ENCODE results near the gene TMEM141.
"Not testable (repeated sequence)": the region's sequence is repeated elsewhere in the genome, so short reads cannot be mapped to it uniquely, and the experiment has no call there.

Gene TMEM141

GRCh38 chr9:136835932-136836904 lies 45.1 kb downstream of the TMEM141 start:
- peak; percentile 43 for DNase-seq

DNA sequence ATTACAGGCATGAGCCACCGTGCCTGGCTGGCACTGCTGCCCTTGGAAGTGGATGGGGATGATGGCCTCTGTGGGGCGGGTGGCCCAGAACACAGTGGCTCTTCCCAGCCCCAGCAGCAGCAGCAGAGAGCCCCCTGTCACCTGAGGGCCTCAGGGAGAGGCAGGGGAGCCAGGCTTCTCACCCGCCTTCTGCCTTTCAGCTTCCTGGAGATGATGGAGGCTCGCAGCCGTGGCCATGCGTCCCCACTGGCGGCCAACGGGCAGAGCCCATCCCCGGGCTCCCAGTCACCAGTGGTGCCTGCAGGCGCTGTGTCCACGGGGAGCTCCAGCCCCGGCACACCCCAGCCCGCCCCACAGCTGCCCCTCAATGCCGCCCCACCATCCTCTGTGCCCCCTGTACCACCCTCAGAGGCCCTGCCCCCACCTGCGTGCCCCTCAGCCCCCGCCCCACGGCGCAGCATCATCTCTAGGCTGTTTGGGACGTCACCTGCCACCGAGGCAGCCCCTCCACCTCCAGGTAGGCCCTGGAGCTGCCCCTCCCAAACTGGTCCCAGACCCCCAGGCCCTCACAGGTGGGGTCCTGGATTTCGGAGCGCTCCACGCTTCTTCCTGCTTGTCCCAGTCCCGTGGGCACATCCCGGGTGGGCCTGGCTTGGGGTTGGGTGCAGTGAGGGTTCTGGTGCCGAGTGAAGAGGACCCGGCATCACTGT lies 46.2 kb downstream of the TMEM141 start:
- no peak for DNase-seq

- DNase-seq, result peak; percentile 15
Observed at GRCh38 chr9:136837856-136838277, 46.7 kb downstream of the TMEM141 start.

DNA sequence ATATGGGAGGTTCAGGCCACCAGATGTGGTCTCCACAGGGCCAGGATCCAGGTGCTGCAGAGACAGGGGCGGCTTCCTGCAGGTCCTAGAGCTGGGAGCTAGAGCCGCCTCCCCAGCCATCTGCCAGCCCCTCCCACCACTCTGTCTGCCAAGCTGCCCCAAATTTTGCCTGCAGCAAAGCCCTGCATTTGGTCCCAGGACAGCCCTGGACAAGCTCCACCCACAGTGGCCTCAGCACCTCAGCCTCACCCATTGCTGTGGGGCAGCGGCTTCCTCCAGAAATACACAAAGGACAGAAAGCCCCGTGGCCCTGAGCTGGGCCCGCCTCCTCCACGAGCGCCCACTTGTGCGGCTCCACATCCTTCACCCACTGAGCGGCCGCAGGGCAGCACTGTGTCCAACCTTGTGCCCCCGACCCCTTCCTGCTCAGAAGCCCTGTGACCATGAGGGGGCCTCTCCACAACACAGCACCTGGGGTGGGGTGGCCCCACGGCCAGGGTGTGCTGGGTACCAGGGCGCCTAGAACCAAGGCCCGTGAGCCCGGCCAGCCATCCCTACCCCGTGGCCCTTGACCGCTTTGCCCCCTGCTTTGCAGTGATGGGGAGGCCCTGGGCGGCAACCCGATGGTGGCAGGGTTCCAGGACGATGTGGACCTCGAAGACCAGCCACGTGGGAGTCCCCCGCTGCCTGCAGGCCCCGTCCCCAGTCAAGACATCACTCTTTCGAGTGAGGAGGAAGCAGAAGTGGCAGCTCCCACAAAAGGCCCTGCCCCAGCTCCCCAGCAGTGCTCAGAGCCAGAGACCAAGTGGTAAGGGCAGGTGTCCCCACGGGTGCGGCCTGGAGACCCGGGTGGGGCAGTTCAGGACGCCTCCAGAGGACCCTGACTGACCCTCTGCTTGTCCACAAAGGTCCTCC lies 47.4 kb downstream of the TMEM141 start:
- peak; percentile 27 for DNase-seq

GRCh38 chr9:136839229-136840139 lies 48.3 kb downstream of the TMEM141 start:
- DNase-seq, result peak; percentile 21

GRCh38 chr9:136840140-136840876 lies 49.2 kb downstream of the TMEM141 start:
- DNase-seq, result peak; percentile 36

GRCh38 chr9:136840877-136841645 lies 49.9 kb downstream of the TMEM141 start:
- DNase-seq, result peak; percentile 83

DNA sequence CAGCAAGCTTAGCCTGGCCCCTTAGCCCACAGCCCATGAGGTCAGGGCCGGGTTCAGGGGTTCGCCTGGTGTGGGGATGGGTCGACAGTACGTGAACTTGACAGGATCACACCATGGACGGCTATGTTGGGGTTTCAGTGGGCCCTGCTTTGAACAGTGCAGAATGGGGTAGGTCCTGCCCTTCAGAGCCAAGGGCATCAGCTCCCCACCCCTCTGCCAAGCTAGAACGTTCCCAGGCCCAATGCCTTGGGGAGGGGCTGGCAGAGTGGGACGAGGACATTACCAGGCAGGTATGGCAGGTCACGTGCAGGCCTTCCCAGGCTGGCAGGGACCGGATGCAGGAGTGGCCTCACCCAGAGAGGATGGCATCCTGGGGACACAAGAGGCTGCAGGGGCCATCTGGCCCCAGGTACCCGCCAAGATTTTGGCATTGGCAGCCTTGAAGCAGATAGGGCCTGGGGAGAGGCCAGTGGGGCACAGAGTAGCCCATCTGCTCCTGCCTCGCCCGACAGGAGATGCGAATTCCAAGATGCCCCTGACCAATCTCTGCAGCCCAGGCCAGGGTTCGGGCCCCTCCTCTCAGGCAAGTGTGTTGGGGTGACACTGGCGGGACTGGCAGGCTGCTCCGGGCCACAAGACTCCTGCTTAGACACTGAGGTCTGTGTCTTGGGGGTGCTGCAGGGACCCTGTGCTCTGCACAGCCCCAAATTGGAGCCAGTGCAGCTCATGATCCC lies 50.7 kb downstream of the TMEM141 start:
- DNase-seq, result not testable (repeated sequence)

- DNase-seq, result peak; percentile 88
Observed at GRCh38 chr9:136842380-136842948, 51.3 kb downstream of the TMEM141 start, which contains the start of gene AJM1. TSS of gene AJM1 (plus strand) at chr9:136842478. CDS start at chr9:136844415, 1,937 bp downstream.

All from right hindlimb (tissue), 1 donor.